HT-29 (cell line): ENCODE data around the gene TESPA1. TPM values are rescaled to one million over a fixed set of nuclear protein-coding genes. Genes with fewer than 3 reads are reported as not detected.
"Not testable (repeated sequence)": the region's sequence is repeated elsewhere in the genome, so short reads cannot be mapped to it uniquely, and the experiment has no call there.

Experiments used
- DNase-seq: peaks from one replicate; pipeline ENCODE4 v3.0.0-alpha.2; 2015; ENCODE audit warnings: low spot score
- total RNA-seq: library from RNA; depleted of rRNA; stranded (reverse); fragments of >200 nt; shearing (Covaris generic); gene quantifications from 2 replicates; pipeline ENCODE4 v1.2.3, GENCODE V29; 2014

The TESPA1 gene
- total RNA-seq, 1 experiment from 2014 or later: not detected

DNA sequence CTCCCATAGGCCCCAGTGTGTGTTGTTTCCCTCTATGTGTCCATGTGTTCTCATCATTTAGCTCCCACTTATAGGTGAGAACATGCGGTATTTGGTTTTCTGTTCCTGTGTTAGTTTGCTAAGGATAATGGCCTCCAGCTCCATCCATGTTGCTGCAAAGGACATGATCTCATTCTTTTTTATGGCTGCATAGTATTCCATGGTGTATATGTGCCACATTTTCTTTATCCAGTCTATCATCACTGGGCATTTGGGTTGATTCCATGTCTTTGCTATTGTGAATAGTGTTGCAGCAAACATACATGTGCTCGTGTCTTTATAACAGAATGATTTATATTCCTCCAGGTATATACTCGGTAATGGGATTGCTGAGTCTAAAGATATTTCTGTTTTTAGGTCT lies 2.2 kb upstream of the TESPA1 start:
- DNase-seq: not testable (repeated sequence)

DNA sequence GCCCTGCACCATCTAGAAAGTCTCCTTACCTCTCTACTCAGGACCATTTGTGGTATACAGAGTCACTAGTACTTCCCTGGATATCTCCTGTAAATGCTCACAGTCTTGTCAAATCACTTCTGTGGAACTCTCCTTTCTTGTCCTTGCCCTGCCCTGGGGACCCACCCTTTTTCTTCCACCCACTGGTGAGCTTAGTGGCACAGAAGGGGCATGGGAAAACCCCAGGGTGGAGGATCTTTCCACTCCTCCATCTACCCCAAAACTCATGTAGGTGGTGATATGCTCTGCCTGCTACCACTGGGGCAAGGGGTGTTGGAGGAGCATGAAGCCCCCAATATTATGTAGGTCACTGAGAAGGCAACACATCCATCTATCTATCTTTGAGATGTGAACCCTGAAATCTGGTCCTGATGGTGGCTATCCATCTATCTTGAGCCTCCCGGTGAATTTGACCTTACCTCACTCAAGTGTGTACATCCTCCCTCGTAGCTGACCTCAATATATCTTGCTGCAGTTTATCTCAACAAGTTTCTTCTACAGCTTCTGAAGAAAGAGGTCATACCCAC lies 943 bp downstream of the TESPA1 start:
- DNase-seq: no peak

DNA sequence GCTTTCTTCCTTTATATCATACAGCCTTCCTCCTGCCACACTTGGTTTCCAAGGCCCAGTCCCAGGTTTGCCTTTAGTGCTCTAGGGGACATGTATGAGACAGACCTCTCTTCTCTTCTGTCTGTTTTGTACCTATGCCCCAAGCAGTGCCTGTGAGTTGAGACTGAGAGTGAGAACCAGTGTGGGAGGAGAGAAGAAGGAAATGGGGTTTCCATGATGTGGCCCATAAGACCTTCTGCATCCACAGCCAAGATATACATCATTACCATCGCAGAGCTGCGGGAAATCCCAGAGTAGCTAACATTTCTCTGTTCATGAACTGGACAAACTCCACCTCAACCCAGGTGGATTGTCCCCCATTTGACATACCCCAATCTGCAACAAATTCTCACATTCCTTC lies 2.8 kb downstream of the TESPA1 start:
- DNase-seq: no peak

DNA sequence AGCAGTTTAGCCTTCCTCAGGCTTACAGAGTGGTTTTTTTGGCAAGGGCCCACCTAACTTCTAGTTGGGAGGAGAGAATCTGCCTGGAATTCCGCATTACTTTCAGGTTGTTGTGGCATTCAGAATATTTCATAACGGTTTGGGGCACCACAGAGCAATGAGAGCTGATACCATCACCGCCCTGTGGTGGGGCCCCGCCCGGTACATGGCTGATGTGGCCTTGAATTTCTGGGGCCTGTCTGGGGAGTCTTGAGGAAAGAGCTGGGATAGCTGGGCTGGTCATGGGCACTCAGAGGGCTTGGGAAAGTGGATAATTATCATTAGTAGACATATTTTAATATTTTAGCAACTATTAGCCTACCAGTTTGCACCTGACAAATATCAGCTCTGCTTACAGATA lies 4.2 kb downstream of the TESPA1 start:
- DNase-seq: no peak

DNA sequence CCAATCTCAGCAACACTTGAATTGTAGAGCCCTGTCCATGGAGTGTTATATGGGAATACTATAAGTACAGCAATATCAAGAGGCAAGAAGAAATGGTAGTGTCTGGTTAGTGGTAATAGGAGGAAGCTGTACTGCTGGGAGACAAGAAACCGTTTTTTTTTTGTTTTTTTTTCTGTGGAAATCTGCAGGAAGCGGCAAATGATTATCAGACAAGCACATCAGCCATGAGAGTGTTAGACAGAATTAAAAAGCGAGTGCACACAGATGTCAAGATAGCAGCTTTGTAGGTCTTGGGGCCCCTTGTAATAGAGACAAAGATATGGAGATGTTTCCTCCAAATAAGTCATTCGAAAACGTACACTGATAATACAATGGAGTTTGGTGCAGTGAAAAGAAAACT lies 6.7 kb downstream of the TESPA1 start:
- no peak for DNase-seq

DNA sequence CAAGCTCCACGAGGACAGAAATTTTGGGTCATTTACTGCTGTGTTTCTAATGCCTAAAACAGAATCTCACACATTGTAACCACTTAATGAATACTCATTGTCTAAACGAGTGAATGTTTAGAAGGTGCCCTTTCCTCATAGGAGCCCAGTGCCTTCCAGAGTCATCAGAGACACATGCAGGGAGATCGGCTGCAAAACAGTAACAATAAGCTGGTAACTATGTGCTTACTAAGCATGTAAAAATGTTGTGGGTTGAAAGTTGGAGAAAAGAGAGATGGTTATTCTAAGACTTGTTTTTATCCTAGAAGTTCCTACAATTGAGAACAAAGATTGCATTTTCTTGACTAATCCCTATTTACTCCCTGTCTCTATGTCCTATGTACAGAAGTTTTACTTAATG lies 7.4 kb downstream of the TESPA1 start:
- no peak for DNase-seq

DNA sequence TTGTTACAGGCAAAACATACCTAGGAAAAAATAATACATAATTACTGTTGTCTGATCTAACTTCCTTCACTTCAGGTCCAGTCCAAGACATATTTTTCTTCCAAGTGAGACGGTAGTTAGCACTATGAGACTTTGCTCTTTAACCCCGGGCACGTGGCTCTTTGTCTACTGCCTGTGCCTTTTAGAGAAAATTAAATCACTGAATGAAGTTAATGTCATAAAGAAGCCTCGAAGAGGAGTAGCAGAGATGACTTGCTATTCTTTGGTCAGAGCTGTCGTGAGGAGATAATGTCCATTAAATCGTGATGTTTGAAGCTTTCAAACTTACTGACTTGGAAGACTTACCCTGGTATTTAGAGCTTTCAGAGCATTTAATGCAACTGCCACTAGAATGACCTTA lies 8.7 kb downstream of the TESPA1 start:
- no peak for DNase-seq

DNA sequence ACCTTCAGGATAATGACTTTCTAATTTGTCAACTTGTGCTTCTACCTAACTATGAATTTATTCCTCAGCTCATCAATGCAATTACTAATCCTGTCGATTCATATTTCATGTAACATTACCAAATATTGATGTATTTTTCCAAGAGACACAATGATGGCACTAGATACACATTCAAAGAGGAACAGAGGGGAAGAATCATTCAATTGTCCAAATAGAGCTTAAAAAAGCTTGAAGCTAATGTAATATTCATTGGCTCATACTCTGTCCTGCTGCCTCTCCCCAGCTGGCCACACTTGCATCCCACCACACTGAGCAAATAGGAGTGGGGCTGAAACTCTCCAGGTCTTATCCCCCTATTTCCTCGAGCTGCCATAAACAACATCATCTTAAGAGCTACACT lies 9.3 kb downstream of the TESPA1 start:
- no peak for DNase-seq

DNA sequence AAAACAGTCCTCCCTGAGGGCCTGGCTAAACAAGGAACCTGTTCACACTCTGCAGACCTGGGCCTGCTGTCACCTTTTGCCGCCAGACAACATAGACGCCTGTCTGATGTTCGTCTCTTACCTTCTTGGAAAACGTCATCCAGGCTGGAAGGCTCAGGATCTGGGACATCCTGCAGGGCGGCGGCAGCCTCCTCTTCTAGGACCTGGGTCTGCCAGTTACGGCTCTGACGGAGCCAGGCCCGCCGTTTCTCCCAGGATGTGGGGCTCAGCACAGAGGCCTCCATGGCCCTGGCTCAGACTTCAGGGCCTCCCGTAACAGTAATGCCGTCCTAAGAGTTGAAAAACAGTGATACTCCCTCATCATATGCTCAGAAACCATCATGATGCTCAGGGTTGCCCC lies 10.3 kb downstream of the TESPA1 start:
- no peak for DNase-seq

DNA sequence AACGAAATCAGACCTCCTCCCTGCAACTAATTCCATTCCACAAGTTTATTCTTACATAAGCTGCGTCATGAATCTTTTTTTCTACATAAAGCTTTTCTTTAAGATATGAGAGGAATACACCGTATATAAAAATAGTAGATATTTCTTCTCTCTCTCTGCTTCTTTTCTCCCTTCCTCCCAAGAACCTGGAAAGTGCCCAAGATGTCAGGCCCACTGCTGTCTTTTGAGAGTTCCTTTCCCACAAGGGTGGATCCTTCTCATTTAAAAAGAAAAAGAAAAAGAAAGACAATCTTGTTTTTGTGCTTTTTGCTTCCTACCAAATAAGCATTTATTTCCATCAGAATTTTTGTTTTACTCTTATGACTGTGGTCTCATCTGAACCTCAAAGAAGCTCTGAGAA lies 11.0 kb downstream of the TESPA1 start:
- no peak for DNase-seq

DNA sequence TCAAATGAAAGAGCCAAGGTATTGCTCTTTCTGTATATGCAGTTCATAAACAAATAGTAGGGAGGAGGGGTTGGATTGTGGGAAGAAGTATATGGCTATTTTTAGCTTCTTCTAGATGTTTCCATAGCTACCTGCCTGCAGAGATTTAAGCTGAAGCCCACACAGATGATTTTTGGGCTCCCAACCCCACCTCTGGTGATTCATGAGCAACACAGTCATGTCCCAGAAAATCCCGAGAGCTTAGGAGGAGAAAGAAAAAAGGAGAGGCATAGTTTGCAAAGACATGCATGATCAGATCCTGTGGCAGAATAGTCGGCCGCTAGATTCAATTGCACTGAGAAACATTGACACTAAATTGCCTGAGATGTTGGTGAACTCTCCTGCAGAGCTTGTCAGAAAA lies 13.8 kb downstream of the TESPA1 start:
- DNase-seq: no peak

DNA sequence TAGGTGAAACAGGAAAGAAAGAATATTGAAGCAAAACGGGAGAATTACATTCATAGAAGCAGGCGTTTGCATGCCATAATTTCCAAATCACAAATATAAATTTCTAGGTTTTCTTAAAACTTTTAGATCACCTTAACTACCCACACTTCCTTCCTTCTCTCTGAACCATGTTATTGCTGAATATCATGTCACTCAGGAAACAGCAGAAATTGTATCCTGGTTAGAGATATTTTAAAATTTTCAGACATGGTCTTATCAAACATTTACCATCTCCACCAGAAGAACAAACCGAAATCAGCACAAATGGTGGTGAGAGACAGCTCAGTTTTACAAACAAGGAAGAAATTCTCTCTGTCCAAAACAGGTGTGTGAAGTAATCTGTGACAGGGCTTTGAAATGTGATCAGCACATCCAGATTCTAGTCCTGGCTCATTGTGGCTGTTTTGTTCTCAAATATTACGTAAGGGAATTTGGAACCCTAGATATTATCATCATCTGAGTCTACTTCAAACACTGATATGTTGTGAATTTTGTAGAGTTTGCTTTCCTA lies 16.3 kb downstream of the TESPA1 start:
- no peak for DNase-seq

DNA sequence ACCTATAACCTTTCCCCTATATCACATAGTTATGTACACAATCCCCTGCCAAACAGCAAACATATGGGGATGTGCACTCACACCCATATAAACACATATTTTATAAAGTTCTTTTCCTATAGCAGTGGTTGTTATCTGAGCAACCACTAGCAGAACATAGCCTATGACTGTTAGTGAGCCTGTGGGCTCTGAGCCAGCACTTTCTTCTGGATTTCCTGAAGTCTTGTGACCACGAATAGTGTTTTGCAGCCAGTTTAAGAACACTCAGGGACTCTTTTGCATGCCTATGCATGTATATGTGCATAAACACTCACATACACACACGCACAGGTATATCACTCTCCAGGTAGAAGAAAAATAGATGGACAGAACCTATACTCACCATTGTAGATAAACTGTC lies 17.1 kb downstream of the TESPA1 start:
- no peak for DNase-seq

DNA sequence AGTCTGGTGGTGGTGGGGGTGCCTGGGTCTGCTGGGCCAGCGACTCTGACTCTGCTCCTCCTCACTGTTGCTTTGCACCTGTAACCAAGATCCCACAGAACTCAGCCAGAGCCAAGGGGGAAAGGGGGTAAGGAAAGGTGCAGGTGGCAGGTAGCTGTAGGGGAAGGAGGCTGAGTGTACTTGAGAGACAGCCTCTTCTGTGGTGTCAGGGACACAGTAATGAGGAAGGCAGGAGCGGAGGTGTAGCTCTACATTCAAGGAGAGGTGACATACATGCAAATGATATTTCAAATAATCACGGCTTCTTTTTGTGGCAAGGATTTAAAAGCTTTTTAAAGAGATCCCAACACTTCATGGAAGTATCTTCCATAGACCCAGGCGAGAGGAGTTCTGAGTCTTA lies 23.4 kb downstream of the TESPA1 start:
- no peak for DNase-seq

DNA sequence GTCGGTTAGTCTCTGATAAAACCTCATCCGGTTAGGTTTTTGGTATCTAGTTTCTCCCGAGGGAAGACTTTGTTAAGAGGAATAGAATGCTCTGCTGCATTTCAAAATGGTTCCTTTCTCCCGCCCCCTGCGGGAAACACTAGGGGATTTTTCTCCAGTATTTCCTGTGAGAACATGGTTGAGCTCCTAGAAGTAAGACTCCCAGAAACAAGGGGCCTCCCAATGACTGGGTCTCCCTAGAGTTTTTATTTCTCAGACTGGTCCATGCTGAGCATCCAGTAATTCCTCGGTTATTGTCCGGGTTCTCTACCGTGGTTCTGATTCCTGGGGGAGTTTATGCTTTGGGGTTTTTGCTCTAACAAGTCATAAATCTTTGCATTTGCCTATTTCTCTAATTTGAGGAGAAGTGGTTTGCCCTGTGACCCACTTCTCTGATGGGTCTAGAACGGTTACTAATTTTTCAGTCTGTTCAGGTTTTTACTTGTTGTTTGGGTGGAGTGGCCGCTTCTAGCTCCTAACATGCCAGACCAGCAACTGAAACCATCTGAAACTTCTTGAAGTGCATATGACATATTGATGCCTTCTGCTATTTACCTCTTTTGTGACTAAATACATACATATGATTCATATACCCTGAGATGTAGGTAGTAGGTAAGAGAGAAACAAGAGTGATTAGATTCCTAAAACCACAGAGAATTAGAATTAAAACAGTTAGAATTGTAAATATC lies 25.1 kb downstream of the TESPA1 start:
- DNase-seq: no peak

DNA sequence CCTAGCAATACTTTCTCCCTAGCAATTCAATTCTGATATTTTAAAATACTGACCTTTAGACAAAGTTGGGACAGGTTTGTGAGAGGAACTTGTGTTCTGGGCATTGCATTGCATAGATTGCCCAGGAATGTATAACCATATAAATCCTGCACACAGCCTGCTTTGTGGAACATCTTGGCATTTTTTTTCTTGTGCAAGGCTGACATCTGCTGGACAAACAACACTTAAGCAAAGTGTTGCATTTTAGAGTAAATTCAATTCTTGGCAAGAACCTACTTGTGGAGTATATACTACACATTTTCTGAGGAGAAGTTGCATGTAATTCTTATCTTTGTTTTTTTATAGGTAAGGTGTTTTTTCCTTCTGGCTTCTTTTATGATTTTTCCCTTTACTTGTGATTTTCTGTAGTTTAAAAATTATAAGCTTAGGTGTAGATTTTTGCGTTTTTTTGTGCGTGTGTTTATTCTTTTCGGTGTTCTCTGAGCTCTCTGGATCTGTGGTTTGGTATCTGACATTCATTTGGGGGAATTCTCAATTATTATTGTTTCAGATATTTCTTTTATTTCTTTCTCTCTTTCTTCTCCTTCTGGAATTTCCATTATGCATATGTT lies 26.4 kb downstream of the TESPA1 start:
- peak; percentile 75 for DNase-seq

DNA sequence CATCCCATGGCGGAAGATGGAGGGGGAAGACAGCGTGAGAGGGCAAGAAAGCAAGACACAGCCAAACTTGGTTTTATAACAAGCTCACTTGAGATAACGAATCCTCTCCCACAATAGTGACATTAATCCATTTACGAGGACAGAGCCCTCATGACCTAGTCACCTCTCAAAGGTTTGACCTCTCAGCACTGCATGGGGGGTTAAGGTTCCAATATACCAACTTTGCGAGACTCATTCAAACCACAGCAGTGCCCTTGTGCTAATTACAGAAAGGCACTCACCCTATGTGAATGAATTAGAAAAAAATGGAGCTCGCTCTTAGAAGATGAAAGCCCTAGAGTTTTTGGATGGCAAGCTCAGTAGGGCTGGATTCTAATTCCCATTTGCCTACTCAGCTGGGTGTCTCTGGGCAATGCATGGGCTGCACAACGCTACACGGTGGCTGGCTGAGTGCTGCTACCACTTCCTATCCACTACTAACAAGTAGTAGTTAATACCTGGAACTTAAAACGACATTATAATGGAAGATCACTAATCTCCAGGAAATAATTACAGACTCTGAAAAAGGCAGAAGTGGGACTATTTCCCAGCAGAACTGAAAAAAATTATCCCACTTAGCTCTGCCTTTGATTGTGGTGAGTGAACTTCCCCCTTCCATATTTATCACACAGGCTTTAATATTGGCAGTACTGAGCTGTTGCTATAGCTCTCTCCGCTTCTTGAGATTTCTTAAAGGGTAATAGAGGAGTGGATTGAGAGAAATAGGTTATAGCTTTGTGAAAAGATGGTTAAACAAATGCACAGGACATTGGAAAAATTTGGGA lies 27.5 kb downstream of the TESPA1 start:
- no peak for DNase-seq

DNA sequence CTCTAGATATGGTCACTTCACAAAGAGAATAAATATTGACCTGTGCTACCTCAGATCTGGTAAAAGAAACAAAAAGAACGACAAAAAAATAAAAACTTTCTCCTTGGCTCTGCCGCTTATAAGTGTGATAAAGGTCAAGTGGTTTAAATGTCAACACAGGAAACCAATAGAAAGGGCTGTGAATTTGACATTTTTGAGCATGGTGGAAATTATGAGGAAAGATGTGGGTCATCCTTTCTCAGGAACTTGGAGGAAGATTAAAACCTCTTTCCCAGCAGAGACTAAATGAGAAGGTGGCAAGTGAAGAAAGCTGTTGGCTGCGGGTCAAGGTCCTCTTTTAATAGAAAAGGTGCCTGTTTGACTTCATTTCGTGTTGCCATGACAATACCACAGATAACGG lies 28.2 kb downstream of the TESPA1 start:
- DNase-seq: no peak

DNA sequence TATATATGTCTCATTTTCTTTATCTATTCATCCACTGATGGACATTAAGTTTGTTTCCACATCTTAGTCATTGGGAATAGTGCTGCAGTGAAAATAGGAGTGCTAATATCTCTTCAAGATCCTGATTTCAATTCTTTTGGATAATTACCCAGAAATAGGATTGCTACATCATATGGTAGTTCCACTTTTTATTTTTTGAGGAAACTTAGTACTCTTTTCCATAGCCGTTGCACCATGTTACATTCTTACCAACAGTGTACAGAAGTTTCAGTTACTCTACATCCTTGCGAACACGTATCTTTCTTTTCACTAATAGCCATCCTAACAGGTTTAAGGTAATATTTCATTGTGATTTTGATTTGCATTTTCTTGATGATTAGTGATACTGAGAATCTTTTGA lies 29.8 kb downstream of the TESPA1 start:
- no peak for DNase-seq

DNA sequence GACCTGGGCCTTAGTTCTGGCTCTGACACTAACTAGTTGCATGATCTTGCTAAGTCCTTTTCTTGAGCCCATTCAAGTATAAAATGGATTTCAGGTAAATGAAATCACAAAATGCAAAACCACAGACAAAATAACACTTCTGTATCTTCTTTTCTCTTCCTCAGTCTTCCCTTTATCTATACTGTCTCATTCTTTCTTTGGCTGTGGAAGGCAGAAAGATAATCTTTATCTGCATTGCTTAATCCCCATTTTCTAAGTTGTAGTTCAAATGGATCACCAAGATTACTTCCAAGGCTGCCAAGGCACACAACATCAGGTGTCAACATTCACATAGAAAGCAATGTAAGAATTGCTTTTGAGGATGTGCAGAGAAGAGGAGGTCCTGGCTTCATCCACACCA lies 30.3 kb downstream of the TESPA1 start:
- DNase-seq: no peak

DNA sequence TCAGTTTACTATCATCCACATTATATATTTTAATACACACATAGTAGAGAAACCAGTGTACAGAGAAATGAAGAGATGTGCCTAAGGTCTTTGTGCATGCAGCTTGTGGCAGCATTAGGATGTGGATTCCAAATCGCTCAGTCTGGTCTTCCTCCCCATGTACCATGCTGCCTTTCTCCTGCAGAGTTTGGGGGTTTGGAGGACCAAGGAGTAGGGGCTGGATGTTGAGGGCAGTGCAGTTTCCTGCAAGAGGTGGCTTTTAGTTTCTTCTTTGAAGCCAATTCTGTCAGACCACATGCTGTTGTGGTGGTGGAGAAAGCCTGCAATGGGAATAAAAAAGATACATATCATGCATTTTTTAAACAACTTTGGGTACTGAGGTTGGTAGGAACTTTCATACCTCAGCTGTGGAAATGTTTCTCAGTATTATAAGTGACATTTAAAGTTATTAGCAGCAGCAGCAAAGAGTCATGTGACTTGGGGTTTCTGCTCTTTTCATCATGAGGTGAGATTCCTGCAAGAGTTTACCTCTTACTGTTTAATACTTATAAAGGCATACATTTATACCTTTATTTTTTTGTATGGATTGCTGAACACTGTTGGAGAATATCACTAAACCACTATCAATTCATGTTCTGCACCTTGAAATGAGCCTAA lies 34.4 kb downstream of the TESPA1 start:
- DNase-seq: no peak
